T-helper 2 cell (primary cell): ENCODE results near the gene ANKRD18B.
"Not testable (repeated sequence)": the region's sequence is repeated elsewhere in the genome, so short reads cannot be mapped to it uniquely, and the experiment has no call there.

Source experiments
- DNase-seq, 5 experiments: peaks; one replicate each; pipeline versions ENCODE4 v3.0.0 to v3.0.0-alpha.2; 2012 to 2022

ANKRD18B gene

GRCh38 chr9:33614001-33614687 is 90.1 kb downstream of the ANKRD18B start:
- DNase-seq = no peak

DNA sequence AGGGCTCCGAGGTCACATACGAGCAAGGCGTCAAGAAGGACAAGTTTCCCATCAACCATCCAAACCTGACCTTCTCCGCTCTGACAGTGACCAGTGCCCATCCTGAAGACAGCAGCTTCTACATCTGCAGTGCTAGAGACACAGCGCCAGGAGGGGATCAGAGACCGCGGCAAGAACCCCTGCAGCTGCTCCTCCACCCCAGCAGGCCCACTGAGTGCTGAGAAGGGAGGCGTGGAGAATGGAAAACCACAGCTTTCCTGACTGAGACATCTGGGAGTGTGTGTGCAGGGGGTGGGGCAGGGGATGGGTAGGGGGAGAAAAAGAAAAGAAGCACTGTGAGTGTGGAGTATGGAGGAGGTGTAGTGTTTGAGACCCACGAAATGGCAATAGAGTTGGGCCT is 94.3 kb downstream of the ANKRD18B start:
- DNase-seq = not testable (repeated sequence)

GRCh38 chr9:33619666-33620404 is 95.8 kb downstream of the ANKRD18B start:
- DNase-seq = no peak

DNA sequence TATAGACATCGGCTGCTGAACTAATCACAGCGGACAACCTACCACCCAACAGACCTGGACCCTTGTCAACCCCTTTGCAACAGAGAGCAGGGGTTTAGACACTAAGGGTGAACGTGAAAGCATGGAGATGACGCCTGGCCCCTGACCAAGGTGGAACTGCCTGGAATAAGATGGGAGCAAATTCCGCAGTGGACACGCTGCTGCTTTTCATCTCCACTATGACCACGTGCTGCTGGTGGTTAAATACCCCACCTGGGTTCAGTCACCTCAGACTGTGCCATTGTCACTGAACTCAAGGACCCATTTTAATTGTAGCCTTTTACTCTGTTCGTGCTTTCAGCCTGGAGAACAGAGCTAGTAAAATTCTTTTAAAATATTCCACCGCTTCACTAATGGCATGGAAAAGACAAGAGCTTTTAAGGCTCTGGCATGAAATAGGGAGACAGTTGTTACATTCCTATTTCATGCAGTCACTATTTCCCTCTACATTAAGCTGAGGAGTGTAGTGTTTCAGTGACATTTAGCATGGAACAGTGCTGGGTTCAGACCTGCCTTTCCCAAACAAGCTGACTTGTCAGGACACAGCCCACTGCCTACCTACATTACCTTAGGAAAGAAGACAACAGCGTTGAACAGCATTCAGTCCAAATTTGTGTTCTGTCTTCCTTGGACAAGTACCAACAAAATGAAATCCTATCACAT is 96.8 kb downstream of the ANKRD18B start:
- DNase-seq = no peak
